RWPE2 (cell line): Measurements from ENCODE around the gene TBC1D32.
"Not testable (repeated sequence)": the region's sequence is repeated elsewhere in the genome, so short reads cannot be mapped to it uniquely, and the experiment has no call there.

Experiments
- ATAC-seq: fragments of 200-7000 bp; cut with Tn5 transposase; 3 replicates; pipeline ENCODE4 v1.9.1; 2021; ENCODE audit warnings: low read depth
- DNase-seq: peaks from one replicate; pipeline ENCODE4 v3.0.0-alpha.2; 2020; ENCODE audit warnings: low spot score
- H3K27ac ChIP-seq: fragments of 450-650 bp; 2 replicates; pipeline ENCODE4 v1.5.1; 2017; ENCODE audit warnings: mild to moderate bottlenecking; ENCODE audit not compliant: poor library complexity, severe bottlenecking
- H3K27me3 ChIP-seq: fragments of 250-450 bp; sonication (Bioruptor Pico); 2 replicates; pipeline ENCODE4 v1.5.1; 2021; ENCODE audit warnings: mild to moderate bottlenecking, moderate library complexity; ENCODE audit not compliant: insufficient read depth, poor library complexity, severe bottlenecking
- H3K36me3 ChIP-seq: fragments of 250-450 bp; sonication (Bioruptor Pico); 2 replicates; pipeline ENCODE4 v1.5.1; 2020; ENCODE audit warnings: low read depth, mild to moderate bottlenecking, moderate library complexity
- H3K4me1 ChIP-seq: fragments of 250-450 bp; sonication (Bioruptor Pico); 2 replicates; pipeline ENCODE4 v1.5.1; 2021; ENCODE audit warnings: mild to moderate bottlenecking, moderate library complexity; ENCODE audit not compliant: insufficient read depth, poor library complexity, severe bottlenecking
- H3K4me3 ChIP-seq: fragments of 250-450 bp; sonication (Bioruptor Pico); 2 replicates; pipeline ENCODE4 v1.5.1; 2021; ENCODE audit warnings: mild to moderate bottlenecking, moderate library complexity; ENCODE audit not compliant: severe bottlenecking
- H3K9me3 ChIP-seq: fragments of 250-450 bp; sonication (Bioruptor Pico); 2 replicates; pipeline ENCODE4 v1.5.1; 2021; ENCODE audit warnings: mild to moderate bottlenecking, moderate library complexity; ENCODE audit not compliant: severe bottlenecking
- CTCF ChIP-seq: fragments of 450-650 bp; IDR thresholded peaks from one replicate; pipeline ENCODE4 v1.5.1; 2017; ENCODE audit warnings: mild to moderate bottlenecking, moderate library complexity; ENCODE audit not compliant: poor library complexity, severe bottlenecking

The TBC1D32 gene

GRCh38 chr6:121067381-121067780 lies 266.9 kb downstream of the TBC1D32 start:
- ATAC-seq (no peak), DNase-seq (no peak)
- Histone ChIP-seq H3K27ac (no peak overlapping the region), H3K4me1 (no peaks in the 10 kb centered on the region), H3K9me3 (no peaks in the 10 kb centered on the region), H3K4me3 (no peak overlapping the region), H3K27me3 (no peaks in the 10 kb centered on the region), H3K36me3 (no peaks in the 10 kb centered on the region)
- no peak for TF ChIP-seq CTCF

GRCh38 chr6:121064345-121064744 lies 269.9 kb downstream of the TBC1D32 start:
- Histone ChIP-seq H3K27ac (no peak overlapping the region), H3K36me3 (no peaks in the 10 kb centered on the region), H3K4me1 (no peaks in the 10 kb centered on the region), H3K4me3 (no peak overlapping the region), H3K9me3 (no peaks in the 10 kb centered on the region), H3K27me3 (no peaks in the 10 kb centered on the region)
- ATAC-seq (no peak), DNase-seq (no peak)
- TF ChIP-seq CTCF, result no peak

GRCh38 chr6:121055572-121056163 lies 278.6 kb downstream of the TBC1D32 start:
- H3K4me3 ChIP-seq, result no peak overlapping the region
- no peaks in the 10 kb centered on the region for H3K36me3 ChIP-seq
- DNase-seq (no peak), ATAC-seq (peak; percentile 85)
- H3K9me3 ChIP-seq, result no peaks in the 10 kb centered on the region
- TF ChIP-seq CTCF, result peak; percentile 85
- no peaks in the 10 kb centered on the region for H3K4me1 ChIP-seq
- no peaks in the 10 kb centered on the region for H3K27me3 ChIP-seq
- no peak overlapping the region for H3K27ac ChIP-seq

GRCh38 chr6:121048593-121048992 lies 285.7 kb downstream of the TBC1D32 start:
- not testable (repeated sequence) for H3K4me3 ChIP-seq, H3K4me1 ChIP-seq, ATAC-seq, H3K36me3 ChIP-seq, H3K9me3 ChIP-seq, H3K27me3 ChIP-seq, DNase-seq, H3K27ac ChIP-seq

GRCh38 chr6:121044905-121045304 lies 289.4 kb downstream of the TBC1D32 start:
- not testable (repeated sequence) for H3K4me1 ChIP-seq, H3K9me3 ChIP-seq, H3K4me3 ChIP-seq, H3K27me3 ChIP-seq, H3K36me3 ChIP-seq, DNase-seq, H3K27ac ChIP-seq, ATAC-seq

GRCh38 chr6:121043706-121044105 lies 290.6 kb downstream of the TBC1D32 start:
- H3K9me3 ChIP-seq, H3K36me3 ChIP-seq, H3K27me3 ChIP-seq, H3K27ac ChIP-seq, H3K4me3 ChIP-seq, DNase-seq, ATAC-seq, H3K4me1 ChIP-seq: not testable (repeated sequence)

GRCh38 chr6:121043211-121043610 lies 291.1 kb downstream of the TBC1D32 start:
- not testable (repeated sequence) for H3K36me3 ChIP-seq, H3K27me3 ChIP-seq, H3K27ac ChIP-seq, H3K4me3 ChIP-seq, DNase-seq, H3K9me3 ChIP-seq, H3K4me1 ChIP-seq, ATAC-seq
